Neutrophil (primary cell): ENCODE results near the gene ABTB2.

ENCODE experiments used
- H3K27ac ChIP-seq: fragments of 200-600 bp; sonication (generic); 2 replicates; pipeline ENCODE4 v1.5.1; 2016; ENCODE audit warnings: mild to moderate bottlenecking, moderate library complexity
- H3K27me3 ChIP-seq: fragments of 200-600 bp; sonication (generic); 2 replicates; pipeline ENCODE4 v1.6.0; 2016; ENCODE audit warnings: mild to moderate bottlenecking
- H3K36me3 ChIP-seq: fragments of 200-600 bp; sonication (generic); 2 replicates; pipeline ENCODE4 v1.5.1; 2017
- H3K4me1 ChIP-seq, 2 experiments: fragments of 200-600 bp in 1 of 2; sonication (generic) in 1 of 2; 1 replicate in 1 of 2; 2 replicates in 1 of 2; pipeline versions ENCODE4 v1.5.1 to v1.6.1; 2013 to 2016; ENCODE audit warnings: low read depth in 1 of 2, low read length in 1 of 2, mild to moderate bottlenecking in 1 of 2, moderate library complexity in 1 of 2; ENCODE audit not compliant: control insufficient read depth in 1 of 2, insufficient read depth in 1 of 2
- H3K4me3 ChIP-seq, 2 experiments: fragments of 200-600 bp in 1 of 2; sonication (generic) in 1 of 2; 1 replicate in 1 of 2; 2 replicates in 1 of 2; pipeline ENCODE4 v1.5.1; 2013 to 2016; ENCODE audit warnings: low read depth in 1 of 2, low read length in 1 of 2, mild to moderate bottlenecking in 1 of 2, moderate library complexity in 1 of 2
- H3K9me3 ChIP-seq: fragments of 200-600 bp; sonication (generic); 2 replicates; pipeline ENCODE4 v1.5.1; 2016
- TF ChIP-seq, protein P1 (sequence below): fragments of 200-600 bp; sonication (generic); IDR thresholded peaks from 2 replicates; pipeline ENCODE4 v1.5.1; 2016; ENCODE audit warnings: antibody characterized with exemption

The ABTB2 gene

DNA sequence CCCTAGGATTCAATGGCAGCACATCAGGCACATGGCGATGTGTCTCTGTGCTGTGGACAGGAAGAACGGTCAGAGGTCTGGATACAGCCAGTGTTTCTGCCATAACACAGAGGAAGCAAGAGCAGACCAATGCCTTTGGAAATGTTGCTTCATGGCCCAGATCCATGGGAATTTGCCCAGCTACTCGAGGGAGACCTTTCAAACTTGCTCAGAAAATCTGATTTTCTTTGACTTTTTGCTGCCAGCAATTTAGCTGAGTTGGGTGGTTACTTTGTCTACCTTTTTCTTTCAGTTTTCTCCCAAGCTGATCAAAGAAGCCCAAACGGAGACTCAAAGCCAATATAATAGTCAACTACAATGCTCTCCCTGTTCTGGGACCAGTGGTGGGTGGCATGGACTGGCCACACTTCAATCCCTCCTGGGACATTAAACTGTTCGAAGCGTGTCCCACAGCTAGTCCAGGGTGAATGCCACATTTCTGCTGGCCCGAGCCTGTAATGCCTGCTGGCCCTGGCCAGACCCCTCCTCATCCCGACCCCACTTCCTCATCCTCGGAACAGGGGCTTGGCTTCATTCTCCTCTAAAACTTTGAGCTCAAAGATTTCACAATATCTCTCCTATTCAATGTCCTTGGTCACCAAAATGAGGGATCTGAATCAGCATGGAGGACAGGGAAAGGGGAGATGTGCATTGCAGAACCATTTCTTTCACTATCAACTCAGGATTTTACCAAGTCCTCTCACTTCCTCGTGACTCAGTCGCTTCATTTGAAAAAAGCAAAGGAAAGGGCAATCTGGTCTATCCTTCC is 93.3 kb downstream of the ABTB2 start:
- TF ChIP-seq, protein P1, sequence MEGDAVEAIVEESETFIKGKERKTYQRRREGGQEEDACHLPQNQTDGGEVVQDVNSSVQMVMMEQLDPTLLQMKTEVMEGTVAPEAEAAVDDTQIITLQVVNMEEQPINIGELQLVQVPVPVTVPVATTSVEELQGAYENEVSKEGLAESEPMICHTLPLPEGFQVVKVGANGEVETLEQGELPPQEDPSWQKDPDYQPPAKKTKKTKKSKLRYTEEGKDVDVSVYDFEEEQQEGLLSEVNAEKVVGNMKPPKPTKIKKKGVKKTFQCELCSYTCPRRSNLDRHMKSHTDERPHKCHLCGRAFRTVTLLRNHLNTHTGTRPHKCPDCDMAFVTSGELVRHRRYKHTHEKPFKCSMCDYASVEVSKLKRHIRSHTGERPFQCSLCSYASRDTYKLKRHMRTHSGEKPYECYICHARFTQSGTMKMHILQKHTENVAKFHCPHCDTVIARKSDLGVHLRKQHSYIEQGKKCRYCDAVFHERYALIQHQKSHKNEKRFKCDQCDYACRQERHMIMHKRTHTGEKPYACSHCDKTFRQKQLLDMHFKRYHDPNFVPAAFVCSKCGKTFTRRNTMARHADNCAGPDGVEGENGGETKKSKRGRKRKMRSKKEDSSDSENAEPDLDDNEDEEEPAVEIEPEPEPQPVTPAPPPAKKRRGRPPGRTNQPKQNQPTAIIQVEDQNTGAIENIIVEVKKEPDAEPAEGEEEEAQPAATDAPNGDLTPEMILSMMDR = no peak
- no peaks in the 10 kb centered on the region for H3K36me3 ChIP-seq
- no peak overlapping the region for H3K27ac ChIP-seq
- H3K4me3 ChIP-seq = no peak overlapping the region
- H3K27me3 ChIP-seq = no peaks in the 10 kb centered on the region
- peaks cover 24 to 36% of the 10 kb centered on the region in 2 experiments for H3K4me1 ChIP-seq
- no peaks in the 10 kb centered on the region for H3K9me3 ChIP-seq

DNA sequence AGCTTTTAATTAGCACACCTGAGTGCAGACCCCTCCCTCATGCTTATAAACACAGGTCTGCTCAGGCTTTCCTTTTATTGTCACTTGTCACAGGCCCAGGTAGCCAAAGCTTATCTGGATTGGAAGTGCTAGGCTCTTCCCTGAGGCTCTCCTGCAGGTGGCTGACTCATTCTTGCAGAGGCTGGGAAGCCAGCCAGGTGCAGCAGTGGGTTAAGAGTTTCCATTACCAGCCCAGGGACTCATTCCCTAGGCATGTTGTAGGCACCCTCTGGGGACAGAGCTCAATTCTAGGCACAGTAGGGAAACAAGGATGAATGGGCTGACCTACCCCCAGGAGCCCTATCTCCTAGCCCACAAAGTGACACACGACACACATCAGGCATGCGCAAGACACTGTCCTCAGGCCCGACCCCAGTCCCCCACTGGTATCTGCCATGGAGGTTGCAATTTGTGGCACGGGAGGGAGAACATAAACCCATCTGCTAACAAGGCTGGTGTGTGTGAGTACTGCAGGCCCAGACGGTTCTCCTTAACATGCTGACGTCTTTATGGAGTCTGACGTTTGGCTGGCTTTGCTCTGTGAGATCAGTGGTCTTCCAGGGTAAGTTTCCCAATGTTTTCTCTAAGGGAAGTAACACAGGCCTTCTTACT is 94.2 kb downstream of the ABTB2 start:
- no peaks in the 10 kb centered on the region for H3K27me3 ChIP-seq
- TF ChIP-seq, protein P1 = no peak
- no peaks in the 10 kb centered on the region for H3K9me3 ChIP-seq
- H3K27ac ChIP-seq = no peak overlapping the region
- H3K36me3 ChIP-seq = no peaks in the 10 kb centered on the region
- H3K4me1 ChIP-seq = peaks cover 15 to 27% of the 10 kb centered on the region in 2 experiments
- no peak overlapping the region for H3K4me3 ChIP-seq

DNA sequence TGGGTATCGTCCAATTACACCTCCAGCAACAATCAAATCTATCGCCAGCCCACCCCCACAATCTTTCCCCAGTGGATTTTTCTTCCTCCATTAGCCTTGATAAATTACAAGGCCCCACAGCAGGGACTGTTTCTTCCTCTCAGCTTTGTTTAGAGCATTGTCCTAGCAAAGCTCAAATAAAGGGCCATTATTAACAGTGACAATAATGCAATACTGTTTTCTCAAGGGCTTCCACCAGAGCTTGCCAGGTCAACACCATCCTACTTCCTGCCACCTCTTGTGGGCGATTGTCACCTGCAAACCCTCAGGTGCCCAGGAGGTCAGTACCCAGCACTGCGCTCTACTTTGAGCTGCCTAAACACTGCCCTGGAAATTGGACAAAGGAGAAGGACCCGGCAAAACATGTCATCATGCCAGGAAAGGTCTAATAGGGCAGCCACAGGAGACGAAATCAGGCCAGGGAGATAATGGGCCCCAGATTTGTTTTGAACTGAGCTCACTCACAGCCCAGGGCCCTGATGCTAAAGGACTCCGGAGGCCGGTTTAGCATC is 95.2 kb downstream of the ABTB2 start:
- Histone ChIP-seq H3K27ac (no peak overlapping the region), H3K36me3 (no peaks in the 10 kb centered on the region), H3K9me3 (no peaks in the 10 kb centered on the region), H3K4me1 (peaks cover 7 to 17% of the 10 kb centered on the region in 2 experiments), H3K27me3 (no peaks in the 10 kb centered on the region), H3K4me3 (no peak overlapping the region)
- TF ChIP-seq, protein P1 = no peak

DNA sequence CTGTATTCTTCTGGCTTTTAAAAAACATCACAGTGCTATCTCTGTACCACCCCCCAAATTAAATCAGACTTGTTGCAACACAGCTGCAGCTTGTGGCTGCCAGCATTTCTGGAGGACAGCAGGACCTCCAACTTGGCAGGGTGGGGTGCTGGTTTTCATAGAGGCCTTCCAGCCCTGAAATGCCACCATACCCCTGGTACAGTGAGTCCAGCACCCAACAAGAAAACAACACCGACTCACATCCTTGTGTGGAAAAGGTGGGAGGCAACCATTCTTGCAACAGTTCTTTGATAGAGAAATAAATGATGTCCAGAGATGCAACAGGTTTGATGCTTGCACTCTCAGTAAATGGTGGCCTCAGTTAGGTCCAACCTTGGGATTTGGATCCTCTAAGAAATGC is 96.0 kb downstream of the ABTB2 start:
- TF ChIP-seq, protein P1 = no peak
- Histone ChIP-seq H3K4me3 (no peak overlapping the region), H3K27me3 (no peaks in the 10 kb centered on the region), H3K27ac (no peak overlapping the region), H3K9me3 (no peaks in the 10 kb centered on the region), H3K36me3 (no peaks in the 10 kb centered on the region), H3K4me1 (peaks cover 0 to 10% of the 10 kb centered on the region in 2 experiments)

DNA sequence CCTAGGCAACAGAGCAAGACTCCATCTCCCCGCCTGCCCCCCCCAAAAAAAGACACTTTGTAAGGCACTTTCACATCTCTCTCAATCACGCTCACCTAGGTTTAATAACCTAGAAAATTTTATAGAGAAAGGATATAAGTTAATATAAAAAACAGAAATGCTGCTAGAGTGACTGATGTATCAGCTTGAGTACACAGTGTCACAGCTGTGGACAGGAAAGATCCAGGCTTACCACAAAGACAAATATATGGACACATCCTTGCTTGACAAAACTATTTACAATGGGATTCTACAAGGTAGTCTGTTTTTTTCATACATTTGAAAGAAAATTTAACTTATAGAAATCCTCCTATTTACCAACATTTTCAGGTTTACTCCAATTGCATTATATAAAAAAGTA is 96.7 kb downstream of the ABTB2 start:
- no peaks in the 10 kb centered on the region for H3K27me3 ChIP-seq
- H3K9me3 ChIP-seq = no peaks in the 10 kb centered on the region
- no peaks in the 10 kb centered on the region for H3K36me3 ChIP-seq
- H3K4me3 ChIP-seq = no peak overlapping the region
- peaks cover 0 to 2% of the 10 kb centered on the region in 2 experiments for H3K4me1 ChIP-seq
- H3K27ac ChIP-seq = no peak overlapping the region
- TF ChIP-seq, protein P1 = no peak
